Epithelial cell of esophagus (primary cell): Measurements from ENCODE around the gene GPR18.

Experiments used
- DNase-seq: peaks from one replicate; pipeline ENCODE4 v3.0.0; 2010; ENCODE audit warnings: low read depth
- H3K4me3 ChIP-seq: 2 replicates; pipeline ENCODE4 v1.5.1; 2011; ENCODE audit warnings: mild to moderate bottlenecking, low read length, control low read depth
- TF ChIP-seq, protein P1 (sequence below): IDR thresholded peaks from 2 replicates; pipeline ENCODE4 v1.5.1; 2011; ENCODE audit warnings: low read depth, mild to moderate bottlenecking, low read length, control low read depth, inconsistent platforms; ENCODE audit not compliant: insufficient read depth; ENCODE audit errors: missing control alignments

GPR18 gene

DNA sequence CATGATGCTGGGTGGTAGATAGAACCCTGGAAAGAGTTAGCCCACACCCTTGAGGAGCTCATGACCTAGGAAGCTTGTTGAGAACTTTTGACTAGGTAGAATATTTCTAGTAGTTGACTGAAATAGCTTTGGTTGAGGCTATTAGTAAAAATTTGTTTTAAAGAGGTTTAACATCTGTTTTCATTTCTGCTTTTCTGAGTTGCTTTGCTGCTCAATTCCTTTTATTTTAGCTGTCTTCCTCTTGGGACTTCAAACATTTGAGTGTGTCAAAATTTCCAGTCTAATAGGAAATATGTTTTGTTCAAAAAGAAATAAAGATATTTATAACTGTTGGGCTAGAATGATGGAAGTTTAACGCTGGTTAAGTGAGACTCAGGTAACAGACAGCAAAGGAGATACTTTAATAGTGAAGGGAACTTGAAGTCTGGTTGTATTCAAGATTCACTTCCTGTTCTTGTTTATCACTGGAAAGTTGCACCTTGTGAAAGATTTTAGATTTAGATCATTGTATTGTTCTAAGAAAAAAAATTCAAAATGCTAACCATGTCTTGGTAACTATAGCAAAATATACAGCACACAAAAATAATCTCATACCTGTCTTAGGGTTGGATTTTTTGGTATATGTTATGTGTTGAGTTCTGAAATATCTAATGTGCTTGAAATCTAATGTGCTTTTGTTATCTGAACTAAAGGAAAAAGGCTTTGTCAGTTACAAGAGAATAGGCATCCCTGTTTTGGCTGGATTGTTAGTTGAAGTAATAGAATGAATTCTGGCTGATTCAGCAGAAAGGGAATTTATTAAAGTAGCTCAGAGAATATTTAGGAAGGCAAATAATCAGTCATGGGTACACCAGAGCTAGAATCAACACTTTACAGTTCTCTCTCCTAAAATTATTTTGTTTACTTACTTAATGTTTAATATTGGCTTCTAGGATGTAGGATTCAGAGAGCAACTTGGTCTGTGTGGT is 24.4 kb upstream of the GPR18 start:
- H3K4me3 ChIP-seq, result no peak overlapping the region
- TF ChIP-seq, protein P1, sequence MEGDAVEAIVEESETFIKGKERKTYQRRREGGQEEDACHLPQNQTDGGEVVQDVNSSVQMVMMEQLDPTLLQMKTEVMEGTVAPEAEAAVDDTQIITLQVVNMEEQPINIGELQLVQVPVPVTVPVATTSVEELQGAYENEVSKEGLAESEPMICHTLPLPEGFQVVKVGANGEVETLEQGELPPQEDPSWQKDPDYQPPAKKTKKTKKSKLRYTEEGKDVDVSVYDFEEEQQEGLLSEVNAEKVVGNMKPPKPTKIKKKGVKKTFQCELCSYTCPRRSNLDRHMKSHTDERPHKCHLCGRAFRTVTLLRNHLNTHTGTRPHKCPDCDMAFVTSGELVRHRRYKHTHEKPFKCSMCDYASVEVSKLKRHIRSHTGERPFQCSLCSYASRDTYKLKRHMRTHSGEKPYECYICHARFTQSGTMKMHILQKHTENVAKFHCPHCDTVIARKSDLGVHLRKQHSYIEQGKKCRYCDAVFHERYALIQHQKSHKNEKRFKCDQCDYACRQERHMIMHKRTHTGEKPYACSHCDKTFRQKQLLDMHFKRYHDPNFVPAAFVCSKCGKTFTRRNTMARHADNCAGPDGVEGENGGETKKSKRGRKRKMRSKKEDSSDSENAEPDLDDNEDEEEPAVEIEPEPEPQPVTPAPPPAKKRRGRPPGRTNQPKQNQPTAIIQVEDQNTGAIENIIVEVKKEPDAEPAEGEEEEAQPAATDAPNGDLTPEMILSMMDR, result no peak
- no peak for DNase-seq

GRCh38 chr13:99281811-99282263 is 23.7 kb upstream of the GPR18 start:
- TF ChIP-seq, protein P1, result no peak
- H3K4me3 ChIP-seq, result no peak overlapping the region
- no peak for DNase-seq

GRCh38 chr13:99280166-99280565 is 22.0 kb upstream of the GPR18 start:
- H3K4me3 ChIP-seq, result no peak overlapping the region
- peak; percentile 75 for DNase-seq
- TF ChIP-seq, protein P1, result no peak

DNA sequence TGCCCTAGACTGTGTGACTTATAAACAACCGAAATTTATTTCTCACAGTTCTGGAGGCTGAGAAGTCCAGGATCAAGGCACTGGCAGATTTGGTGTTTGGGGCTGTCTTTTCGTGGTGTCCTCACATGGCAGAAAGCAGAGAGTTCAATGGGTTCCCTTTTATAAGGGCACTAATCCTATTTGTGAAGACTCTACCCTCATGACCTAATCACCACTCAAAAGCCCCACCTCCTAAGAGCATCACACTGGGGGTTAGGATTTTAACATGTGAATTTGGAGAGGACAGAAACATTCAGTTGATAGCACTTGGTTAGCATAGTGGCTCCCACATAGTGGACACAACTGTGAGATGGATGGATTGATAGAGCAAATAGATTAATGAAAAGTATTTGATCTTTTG is 21.5 kb upstream of the GPR18 start:
- TF ChIP-seq, protein P1, result no peak
- no peak overlapping the region for H3K4me3 ChIP-seq
- no peak for DNase-seq

DNA sequence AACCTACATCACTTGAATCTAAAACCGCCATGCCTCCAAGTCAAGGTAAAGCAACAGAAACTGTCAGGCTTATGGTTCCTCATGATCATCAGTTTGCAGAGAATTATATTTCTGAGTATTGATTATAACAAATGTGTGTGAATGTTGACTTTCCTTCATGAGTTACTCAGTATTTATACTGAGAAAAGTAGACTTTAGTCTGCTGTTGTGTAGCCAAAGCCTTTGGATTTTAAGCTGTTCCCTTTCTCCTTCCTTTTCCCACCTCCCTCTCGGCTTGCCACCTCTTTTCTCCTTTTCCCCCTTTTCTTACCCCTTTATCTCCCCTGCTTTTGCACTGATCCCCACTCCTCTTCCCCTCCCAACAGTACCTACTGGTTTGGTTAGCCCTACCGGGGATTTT is 20.7 kb upstream of the GPR18 start:
- no peak for DNase-seq
- TF ChIP-seq, protein P1, result no peak
- H3K4me3 ChIP-seq, result no peak overlapping the region

DNA sequence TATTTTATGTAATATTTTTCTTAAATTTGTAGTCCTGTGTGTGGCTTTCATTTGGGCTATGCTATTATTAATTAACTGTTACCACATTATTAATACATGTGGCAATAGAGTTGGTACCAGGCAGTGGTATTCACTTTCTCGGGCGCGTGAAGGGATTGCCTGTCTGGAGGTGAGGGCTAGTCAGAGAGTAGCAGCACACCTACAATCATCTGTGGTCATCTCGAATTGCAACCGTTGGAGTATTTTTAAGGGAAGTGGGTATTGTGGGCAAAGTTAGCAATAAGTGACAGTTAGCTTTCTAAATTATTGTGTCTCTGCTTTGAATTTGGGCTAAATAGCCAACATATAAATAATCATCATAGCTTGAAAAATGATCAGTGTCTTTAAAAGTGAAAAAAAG is 20.0 kb upstream of the GPR18 start:
- H3K4me3 ChIP-seq, result no peak overlapping the region
- no peak for DNase-seq
- TF ChIP-seq, protein P1, result no peak
